Measurements from ENCODE around the gene ZNF835. TPM values are rescaled to one million over a fixed set of nuclear protein-coding genes. Genes with fewer than 3 reads are reported as not detected.

The ZNF835 gene
- total RNA-seq, 2 experiments from 2014 or later = 3.8 to 6.5 TPM

DNA sequence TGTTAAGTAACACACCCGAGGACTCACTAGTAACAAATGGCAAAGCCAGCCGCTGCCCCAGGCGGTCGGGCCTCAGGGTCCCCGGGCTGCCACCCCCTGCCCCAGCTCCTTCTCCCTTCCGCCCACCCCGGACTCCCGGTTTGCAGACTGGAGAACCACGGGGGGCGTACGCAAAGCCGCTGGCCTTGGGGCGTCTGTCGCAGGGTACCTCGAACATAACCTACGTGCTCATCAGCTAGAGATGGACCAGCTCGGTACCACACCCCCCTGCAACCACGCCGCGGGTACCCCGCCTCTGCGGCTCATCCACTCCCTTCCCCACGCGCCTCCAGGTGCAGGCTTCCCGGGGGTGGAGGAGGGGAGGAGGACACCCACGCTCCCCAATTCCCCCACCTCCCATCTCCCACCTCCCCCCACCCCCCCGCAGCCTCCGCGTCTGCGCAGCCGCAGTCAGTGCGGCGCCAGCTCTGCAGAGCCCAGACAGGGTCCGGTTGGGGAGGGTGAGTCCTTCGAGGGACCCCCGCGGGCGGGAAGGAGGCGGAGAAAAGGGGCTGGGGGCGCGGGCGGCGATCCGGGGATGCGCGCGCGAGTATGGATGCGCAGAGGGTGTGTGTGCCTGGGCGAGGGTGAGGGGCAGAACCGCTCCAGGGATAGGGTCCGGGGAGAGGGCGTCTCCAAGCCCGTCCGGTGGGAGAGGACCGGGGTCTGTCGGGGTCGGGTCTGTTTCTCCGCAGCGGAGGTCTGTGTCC lies 28.7 kb downstream of the ZNF835 start, which contains the start of gene SMIM17:
Gene SMIM17, plus strand, starts transcription at position 449 of the 749 bp plus-strand sequence. CDS start 2,509 bp downstream, outside the sequence.
- no peak for DNase-seq
- H3K9me3 Mint-ChIP-seq = peaks cover 39% of the 10 kb centered on the region
- no peak for ATAC-seq (ENCODE audit: low read depth)
- H3K36me3 Mint-ChIP-seq = peaks cover 9% of the 10 kb centered on the region
- POLR2A ChIA-PET = no interaction called here
- H3K4me3 Mint-ChIP-seq = no peak within 1 kb of the TSS
- H3K4me1 Mint-ChIP-seq = no peaks in the 10 kb centered on the region
- H3K27me3 Mint-ChIP-seq = peaks cover 4% of the 10 kb centered on the region
- no peak within 1 kb of the TSS for H3K27ac Mint-ChIP-seq

- DNase-seq (no peak), ATAC-seq (ENCODE audit: low read depth) (no peak)
- H3K4me1 Mint-ChIP-seq = no peaks in the 10 kb centered on the region
- peaks cover 4% of the 10 kb centered on the region for H3K27me3 Mint-ChIP-seq
- H3K4me3 Mint-ChIP-seq = no peak overlapping the region
- no peak overlapping the region for H3K27ac Mint-ChIP-seq
- POLR2A ChIA-PET = no interaction called here
- H3K9me3 Mint-ChIP-seq = peaks cover 32% of the 10 kb centered on the region
- H3K36me3 Mint-ChIP-seq = peaks cover 9% of the 10 kb centered on the region
Measured at GRCh38 chr19:56639217-56639616, 32.3 kb downstream of the ZNF835 start.

DNA sequence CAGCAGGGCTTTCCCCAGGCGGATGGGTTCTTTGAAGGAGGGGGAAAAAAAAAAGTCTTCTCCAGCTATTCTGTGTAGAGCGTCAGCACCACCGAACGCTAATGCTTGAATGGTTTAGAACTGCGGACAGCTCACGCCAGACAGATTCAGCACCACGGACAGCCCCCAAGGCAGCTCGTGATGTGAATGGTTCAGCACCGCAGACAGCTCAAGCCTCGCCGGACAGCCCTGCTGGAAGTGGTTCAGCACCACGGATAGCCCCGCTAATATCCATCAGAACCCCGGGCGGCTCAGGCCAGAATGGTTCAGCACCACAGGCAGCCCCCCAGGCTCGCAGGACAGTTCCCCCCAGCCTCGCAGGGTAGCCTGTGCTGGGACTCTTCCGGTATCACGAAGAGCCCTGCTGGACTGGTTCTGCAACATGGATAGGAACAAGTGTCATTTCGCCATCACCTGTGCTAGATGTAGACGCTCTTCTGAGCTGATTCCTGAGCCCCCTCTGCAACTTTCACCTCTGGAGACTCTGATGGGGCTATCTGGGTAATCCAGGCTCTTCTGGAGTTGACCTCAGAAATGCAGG lies 33.5 kb downstream of the ZNF835 start:
- peaks cover 4% of the 10 kb centered on the region for H3K36me3 Mint-ChIP-seq
- peak; percentile 71 for ATAC-seq (ENCODE audit: low read depth)
- H3K4me1 Mint-ChIP-seq = no peaks in the 10 kb centered on the region
- H3K27ac Mint-ChIP-seq = no peak overlapping the region
- no peak overlapping the region for H3K4me3 Mint-ChIP-seq
- DNase-seq = peak; percentile 80
- POLR2A ChIA-PET = no interaction called here
- no peaks in the 10 kb centered on the region for H3K27me3 Mint-ChIP-seq
- H3K9me3 Mint-ChIP-seq = peaks cover 34% of the 10 kb centered on the region

DNA sequence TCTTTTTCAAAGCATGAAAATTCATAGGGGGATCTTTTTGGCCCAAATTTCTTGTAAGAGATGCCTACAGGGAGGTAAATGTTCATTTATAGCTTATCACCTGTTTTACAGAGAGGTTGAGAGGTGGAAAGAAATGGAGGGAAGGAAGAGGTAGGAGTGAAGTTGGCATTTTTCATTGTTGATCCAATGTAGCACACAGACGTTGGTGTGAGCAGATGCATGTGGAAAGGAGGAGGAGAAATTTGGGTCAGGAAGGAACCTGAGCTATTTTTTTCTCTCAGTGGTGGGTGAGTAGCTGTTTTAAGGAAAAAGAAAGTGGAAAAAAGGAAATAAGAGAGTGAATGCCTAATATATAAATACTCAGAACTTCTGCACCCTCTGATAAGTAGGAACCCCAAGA lies 38.5 kb downstream of the ZNF835 start:
- no peak overlapping the region for H3K4me3 Mint-ChIP-seq
- DNase-seq = no peak
- H3K4me1 Mint-ChIP-seq = no peaks in the 10 kb centered on the region
- H3K36me3 Mint-ChIP-seq = no peaks in the 10 kb centered on the region
- POLR2A ChIA-PET = no interaction called here
- H3K27me3 Mint-ChIP-seq = no peaks in the 10 kb centered on the region
- no peak for ATAC-seq (ENCODE audit: low read depth)
- H3K27ac Mint-ChIP-seq = no peak overlapping the region
- peaks cover 38% of the 10 kb centered on the region for H3K9me3 Mint-ChIP-seq

GRCh38 chr19:56625708-56626107 lies 45.8 kb downstream of the ZNF835 start:
- Mint-ChIP-seq H3K27ac (no peak overlapping the region), H3K36me3 (peaks cover 37% of the 10 kb centered on the region)
- no peak for ATAC-seq (ENCODE audit: low read depth)

DNA sequence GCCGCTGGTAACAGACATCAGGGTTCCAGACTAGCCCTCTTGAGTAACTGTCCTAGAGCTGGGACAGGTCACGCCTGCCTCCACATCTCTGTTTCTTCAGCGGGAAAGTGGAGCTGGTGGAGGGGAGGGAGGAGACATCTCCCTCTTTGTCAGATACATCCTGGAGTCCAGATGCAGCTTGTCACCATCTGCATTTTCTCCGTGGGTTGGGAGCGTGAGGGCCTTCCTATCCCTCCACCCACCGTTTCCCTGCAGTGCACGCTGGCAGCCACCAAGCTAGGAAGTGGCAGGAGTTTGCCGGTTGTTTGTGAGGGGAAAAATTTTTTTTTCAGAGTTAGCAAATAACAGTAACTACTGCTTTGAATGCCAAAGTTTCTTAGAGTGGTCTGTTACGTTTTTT lies 48.6 kb downstream of the ZNF835 start:
- Mint-ChIP-seq H3K27ac (no peak overlapping the region), H3K4me1 (no peaks in the 10 kb centered on the region), H3K9me3 (peaks cover 28% of the 10 kb centered on the region), H3K27me3 (no peaks in the 10 kb centered on the region), H3K36me3 (peaks cover 50% of the 10 kb centered on the region), H3K4me3 (no peak overlapping the region)
- ATAC-seq (ENCODE audit: low read depth) = no peak
- POLR2A ChIA-PET = no interaction called here
- DNase-seq = no peak

More at GRCh38 chr19:56625708-56626107, 45.8 kb downstream of the ZNF835 start:
- POLR2A ChIA-PET = no interaction called here
- Mint-ChIP-seq H3K27me3 (no peaks in the 10 kb centered on the region), H3K4me1 (no peaks in the 10 kb centered on the region), H3K4me3 (no peak overlapping the region), H3K9me3 (peaks cover 28% of the 10 kb centered on the region)
- no peak for DNase-seq

GRCh38 chr19:56622374-56622773 lies 49.2 kb downstream of the ZNF835 start:
- H3K4me3 Mint-ChIP-seq = no peak overlapping the region
- peaks cover 33% of the 10 kb centered on the region for H3K9me3 Mint-ChIP-seq
- ATAC-seq (ENCODE audit: low read depth) = no peak
- no peak for DNase-seq
- H3K27ac Mint-ChIP-seq = no peak overlapping the region
- POLR2A ChIA-PET = no interaction called here
- no peaks in the 10 kb centered on the region for H3K4me1 Mint-ChIP-seq
- no peaks in the 10 kb centered on the region for H3K27me3 Mint-ChIP-seq
- peaks cover 55% of the 10 kb centered on the region for H3K36me3 Mint-ChIP-seq

- Mint-ChIP-seq H3K9me3 (peaks cover 35% of the 10 kb centered on the region), H3K36me3 (peaks cover 61% of the 10 kb centered on the region), H3K4me3 (no peak overlapping the region), H3K27ac (no peak overlapping the region), H3K27me3 (no peaks in the 10 kb centered on the region), H3K4me1 (no peaks in the 10 kb centered on the region)
- DNase-seq (no peak), ATAC-seq (ENCODE audit: low read depth) (no peak)
- POLR2A ChIA-PET = no interaction called here
Measured at GRCh38 chr19:56619121-56619520, 52.4 kb downstream of the ZNF835 start.

DNA sequence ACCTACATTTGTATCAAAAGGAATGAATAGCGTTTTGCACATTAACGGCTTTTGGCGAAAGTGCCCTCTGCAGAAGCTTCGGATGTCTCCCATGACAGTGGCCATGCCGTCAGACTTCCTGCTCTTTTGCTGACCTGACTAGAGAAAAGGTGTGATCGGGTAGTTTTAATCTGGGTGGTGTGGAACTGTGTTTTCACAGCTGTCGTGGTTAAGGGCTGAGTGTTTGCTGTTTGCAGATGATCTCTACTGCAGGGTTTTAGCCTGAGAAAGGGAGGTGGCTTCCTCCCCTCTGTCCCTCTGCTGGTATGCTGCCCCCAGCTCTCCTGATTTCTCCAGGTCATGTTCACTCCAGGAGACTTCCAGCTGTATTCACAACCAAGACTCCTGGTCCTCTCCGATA lies 54.0 kb downstream of the ZNF835 start:
- Mint-ChIP-seq H3K9me3 (peaks cover 42% of the 10 kb centered on the region), H3K4me3 (no peak overlapping the region)

GRCh38 chr19:56613639-56614038 lies 57.9 kb downstream of the ZNF835 start:
- no peak for DNase-seq
- Mint-ChIP-seq H3K9me3 (peaks cover 52% of the 10 kb centered on the region), H3K27ac (no peak overlapping the region), H3K27me3 (no peaks in the 10 kb centered on the region), H3K4me3 (no peak overlapping the region), H3K4me1 (no peaks in the 10 kb centered on the region), H3K36me3 (peaks cover 68% of the 10 kb centered on the region)
- ATAC-seq (ENCODE audit: low read depth) = no peak
- POLR2A ChIA-PET = no interaction called here

More for the DNA sequence above, 54.0 kb downstream of the ZNF835 start:
- ATAC-seq (ENCODE audit: low read depth) = no peak
- no peak for DNase-seq
- peaks cover 63% of the 10 kb centered on the region for H3K36me3 Mint-ChIP-seq
- POLR2A ChIA-PET = no interaction called here
- H3K27ac Mint-ChIP-seq = no peak overlapping the region
- H3K27me3 Mint-ChIP-seq = no peaks in the 10 kb centered on the region
- H3K4me1 Mint-ChIP-seq = no peaks in the 10 kb centered on the region

DNA sequence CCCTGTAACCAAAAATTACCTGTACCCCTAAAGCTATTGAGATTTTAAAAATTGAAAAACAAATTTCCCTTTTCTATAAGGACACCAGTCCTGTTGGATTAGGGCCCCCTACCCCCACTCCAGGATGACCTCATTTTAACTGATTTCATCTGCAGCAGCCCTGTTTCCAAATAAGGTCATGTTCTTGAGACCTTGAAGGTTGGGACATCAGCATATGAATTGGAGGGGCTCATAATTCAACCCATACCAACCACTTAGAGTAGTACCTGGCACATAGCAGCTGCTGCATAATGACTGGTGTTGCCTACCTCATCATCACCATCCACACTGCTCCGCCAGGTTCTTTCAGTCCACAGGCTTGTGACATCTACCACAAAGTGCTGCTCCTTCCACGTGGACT lies 58.8 kb downstream of the ZNF835 start:
- POLR2A ChIA-PET = no interaction called here
- Mint-ChIP-seq H3K27ac (no peak overlapping the region), H3K36me3 (peaks cover 64% of the 10 kb centered on the region), H3K4me3 (no peak overlapping the region), H3K27me3 (no peaks in the 10 kb centered on the region), H3K4me1 (no peaks in the 10 kb centered on the region), H3K9me3 (peaks cover 53% of the 10 kb centered on the region)
- no peak for DNase-seq
- no peak for ATAC-seq (ENCODE audit: low read depth)

Other genes starting within 250 kb of the ZNF835 start
- gene ZNF667, start 194.4 kb downstream of the ZNF835 start, total RNA-seq = 1 to 10 TPM; 2.0 TPM
- gene ZNF471, start 163.9 kb downstream of the ZNF835 start, total RNA-seq = 1 to 10 TPM; 1.5 to 4.0 TPM
- gene ZFP28, start 132.8 kb downstream of the ZNF835 start, total RNA-seq = 10 to 100 TPM; 12.2 TPM
- 1 to 10 TPM; 7.3 to 8.8 TPM for gene ZNF470, start 104.3 kb downstream of the ZNF835 start, total RNA-seq
- gene ZNF71, start 76.5 kb downstream of the ZNF835 start, total RNA-seq = 1 to 10 TPM; 8.3 to 8.5 TPM
- under 1 TPM in 1 of 2 experiments, not detected in 1; 0.39 TPM for gene SMIM17, start 28.6 kb downstream of the ZNF835 start, total RNA-seq
- under 1 TPM; 0.06 TPM for gene PEG3, start 169.0 kb upstream of the ZNF835 start, total RNA-seq
- gene ZIM2, start 169.0 kb upstream of the ZNF835 start, total RNA-seq = not detected